Measurements from ENCODE around the gene PFKL.
"Not testable (repeated sequence)": the region's sequence is repeated elsewhere in the genome, so short reads cannot be mapped to it uniquely, and the experiment has no call there.

GRCh38 chr21:44361903-44362302, 62.0 kb downstream of the PFKL start:
- TF ChIP-seq CTCF, EZH2 (IDR thresholded peaks at IDR 0.05): not testable (repeated sequence)

Measured in neural progenitor cell (in vitro differentiated cells).